NCI-H1417 treated with DMSO at 0.1 percent for 48 hours (cell line): Measurements from ENCODE around the gene CCDC38.
"Not testable (repeated sequence)": the region's sequence is repeated elsewhere in the genome, so short reads cannot be mapped to it uniquely, and the experiment has no call there.

ENCODE experiments used
- DNase-seq: peaks from one replicate; lab custom pipeline; 2025; lab: John Stamatoyannopoulos, UW

The CCDC38 gene

GRCh38 chr12:95942524-95943329 is at the start of gene CCDC38:
TSS of gene CCDC38 (minus strand) at chr12:95942614. CDS start at chr12:95936509, 6,105 bp downstream.
- DNase-seq: no peak

- DNase-seq: no peak
These were observed 47.7 kb upstream of the CCDC38 start for GRCh38 chr12:95990136-95990535.

- no peak for DNase-seq
These were observed 47.2 kb upstream of the CCDC38 start for GRCh38 chr12:95989504-95990123.

- DNase-seq: no peak
These were observed 46.3 kb upstream of the CCDC38 start for GRCh38 chr12:95988506-95989275.

- no peak for DNase-seq
These were observed 44.5 kb upstream of the CCDC38 start for GRCh38 chr12:95986635-95987570.

- DNase-seq: no peak
These were observed 42.3 kb upstream of the CCDC38 start for GRCh38 chr12:95984682-95985081.

GRCh38 chr12:95982602-95983001 is 40.2 kb upstream of the CCDC38 start:
- DNase-seq: no peak

GRCh38 chr12:95980437-95980836 is 38.0 kb upstream of the CCDC38 start:
- DNase-seq: no peak

- DNase-seq: no peak
These were observed 36.4 kb upstream of the CCDC38 start for GRCh38 chr12:95978774-95979173.

- no peak for DNase-seq
These were observed 35.9 kb upstream of the CCDC38 start for GRCh38 chr12:95978351-95978750.

GRCh38 chr12:95977764-95978305 is 35.4 kb upstream of the CCDC38 start:
- no peak for DNase-seq

- no peak for DNase-seq
These were observed 34.0 kb upstream of the CCDC38 start for GRCh38 chr12:95976416-95976832.

- DNase-seq: no peak
These were observed 33.1 kb upstream of the CCDC38 start for GRCh38 chr12:95975491-95975890.

GRCh38 chr12:95974358-95974757 is 31.9 kb upstream of the CCDC38 start:
- no peak for DNase-seq

GRCh38 chr12:95972832-95973456 is 30.5 kb upstream of the CCDC38 start:
- no peak for DNase-seq

GRCh38 chr12:95970905-95971304 is 28.5 kb upstream of the CCDC38 start:
- no peak for DNase-seq

- DNase-seq: not testable (repeated sequence)
These were observed 26.7 kb upstream of the CCDC38 start for GRCh38 chr12:95969116-95969515.

GRCh38 chr12:95967301-95967700 is 24.9 kb upstream of the CCDC38 start:
- DNase-seq: no peak

GRCh38 chr12:95966287-95966870 is 24.0 kb upstream of the CCDC38 start:
- DNase-seq: no peak

GRCh38 chr12:95963096-95963495 is 20.7 kb upstream of the CCDC38 start:
- DNase-seq: no peak
